Stimulated activated CD4-positive, alpha-beta T cell treated with anti-CD3 and anti-CD28 coated beads, TNF-alpha, amount 100 ng/mL, for 4 hours (primary cell): ENCODE results near the gene CDK4.
"Not testable (repeated sequence)": the region's sequence is repeated elsewhere in the genome, so short reads cannot be mapped to it uniquely, and the experiment has no call there.

Source experiments
- DNase-seq, 3 experiments: peaks; one replicate each; pipeline ENCODE4 v3.0.0-alpha.2; 2020; ENCODE audit warnings: low read depth in 3 of 3

CDK4 gene

GRCh38 chr12:57726151-57726883, 25.8 kb downstream of the CDK4 start:
- DNase-seq: no peak

GRCh38 chr12:57725851-57726150, 26.3 kb downstream of the CDK4 start:
- no peak for DNase-seq

DNA sequence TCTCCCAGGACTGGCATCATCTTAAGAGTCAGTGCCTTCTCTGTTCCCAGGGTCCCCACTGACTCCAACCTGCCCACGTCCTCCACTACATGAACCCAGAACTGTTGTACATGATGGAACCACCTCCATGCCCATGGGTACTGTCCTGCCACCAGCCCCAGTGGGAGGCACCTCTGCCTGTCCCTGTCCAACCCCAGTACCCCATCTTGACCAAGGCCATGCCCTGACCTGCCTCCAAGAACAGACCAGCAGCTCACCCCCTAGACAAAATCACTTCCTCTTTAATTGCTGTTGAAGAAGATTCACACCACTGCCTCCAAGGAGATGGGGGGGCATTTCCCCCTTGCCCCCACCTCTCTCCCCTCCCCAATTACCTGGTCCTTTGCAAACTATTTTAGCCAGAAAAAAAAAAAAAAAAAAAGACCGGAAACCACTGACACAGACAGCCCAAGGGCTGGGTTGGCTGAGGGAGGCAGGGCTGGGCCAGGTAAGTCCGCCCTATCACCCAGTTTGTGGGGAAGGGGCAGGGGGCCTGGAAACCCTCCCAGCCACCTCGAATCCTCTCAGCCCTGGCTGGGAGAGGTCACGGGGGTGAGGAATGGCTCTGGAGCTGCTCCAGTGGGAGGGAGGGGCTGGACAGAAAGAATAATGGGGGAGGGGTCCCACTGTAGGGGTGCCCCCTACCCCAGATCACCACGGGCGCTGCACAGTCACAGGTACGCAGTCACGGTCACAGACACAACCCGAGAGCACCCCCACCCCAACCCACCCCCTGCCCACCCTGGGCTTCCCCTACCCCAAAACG, 27.0 kb downstream of the CDK4 start:
- no peak for DNase-seq

DNA sequence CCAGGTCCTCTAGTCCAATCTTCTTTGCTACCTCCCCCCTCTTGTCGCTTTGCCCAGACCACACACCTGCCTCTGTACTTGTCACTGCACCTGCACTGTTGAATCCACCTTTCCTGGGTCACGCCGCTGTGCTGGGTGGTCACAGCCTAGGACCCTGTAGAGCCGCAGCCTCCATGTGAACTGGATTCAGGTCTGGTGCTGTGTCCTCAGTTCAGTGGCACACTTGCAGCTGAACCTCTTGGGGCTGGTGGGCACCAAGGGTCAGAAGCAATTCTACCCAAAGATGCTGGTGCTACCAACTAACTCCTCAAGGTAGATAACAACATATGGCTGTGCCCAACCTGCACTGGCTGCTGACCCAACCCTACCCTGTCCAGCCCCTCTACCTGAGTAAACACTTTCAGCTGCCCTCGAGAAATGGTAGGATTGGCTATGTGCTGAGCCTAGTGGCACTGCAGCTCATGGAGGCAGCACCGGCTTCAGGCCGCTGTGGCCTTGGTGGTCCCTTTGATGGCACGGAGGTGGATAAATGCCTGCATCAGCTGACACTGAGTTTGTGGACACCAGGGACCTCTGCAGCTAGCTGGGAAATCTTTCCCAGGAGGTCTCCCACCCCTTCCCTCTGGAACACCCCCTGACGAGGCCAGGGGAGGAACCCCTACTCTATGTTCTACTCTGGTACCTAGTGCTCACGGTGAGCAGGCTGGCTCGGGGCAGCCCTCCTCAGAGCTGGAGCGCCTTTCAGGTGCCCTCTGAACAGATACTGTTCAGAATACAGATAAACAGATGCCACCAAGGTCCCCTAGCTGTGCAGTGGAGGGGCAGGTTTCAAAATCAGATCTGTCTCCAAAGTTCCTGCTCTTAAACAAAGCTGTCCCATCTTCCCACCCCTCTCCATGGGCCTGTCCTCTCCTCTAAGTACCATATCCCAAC, 27.8 kb downstream of the CDK4 start:
- DNase-seq: no peak

DNA sequence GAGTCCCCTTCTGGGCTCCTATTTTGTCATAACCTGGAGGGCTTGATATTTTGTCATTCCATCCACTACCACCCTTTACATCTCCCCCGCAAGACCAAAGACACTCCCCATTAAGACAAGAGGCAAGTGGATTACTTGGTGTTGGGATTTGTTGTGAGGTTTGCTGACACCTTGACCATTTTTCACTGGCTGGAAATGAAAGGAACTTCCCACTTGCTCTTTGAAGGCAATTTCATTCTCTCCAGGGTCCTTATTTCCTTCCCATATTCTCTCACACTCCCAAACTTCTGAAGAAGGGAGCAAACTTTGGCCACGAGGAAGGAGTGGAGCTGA, 28.5 kb downstream of the CDK4 start:
- no peak for DNase-seq

DNA sequence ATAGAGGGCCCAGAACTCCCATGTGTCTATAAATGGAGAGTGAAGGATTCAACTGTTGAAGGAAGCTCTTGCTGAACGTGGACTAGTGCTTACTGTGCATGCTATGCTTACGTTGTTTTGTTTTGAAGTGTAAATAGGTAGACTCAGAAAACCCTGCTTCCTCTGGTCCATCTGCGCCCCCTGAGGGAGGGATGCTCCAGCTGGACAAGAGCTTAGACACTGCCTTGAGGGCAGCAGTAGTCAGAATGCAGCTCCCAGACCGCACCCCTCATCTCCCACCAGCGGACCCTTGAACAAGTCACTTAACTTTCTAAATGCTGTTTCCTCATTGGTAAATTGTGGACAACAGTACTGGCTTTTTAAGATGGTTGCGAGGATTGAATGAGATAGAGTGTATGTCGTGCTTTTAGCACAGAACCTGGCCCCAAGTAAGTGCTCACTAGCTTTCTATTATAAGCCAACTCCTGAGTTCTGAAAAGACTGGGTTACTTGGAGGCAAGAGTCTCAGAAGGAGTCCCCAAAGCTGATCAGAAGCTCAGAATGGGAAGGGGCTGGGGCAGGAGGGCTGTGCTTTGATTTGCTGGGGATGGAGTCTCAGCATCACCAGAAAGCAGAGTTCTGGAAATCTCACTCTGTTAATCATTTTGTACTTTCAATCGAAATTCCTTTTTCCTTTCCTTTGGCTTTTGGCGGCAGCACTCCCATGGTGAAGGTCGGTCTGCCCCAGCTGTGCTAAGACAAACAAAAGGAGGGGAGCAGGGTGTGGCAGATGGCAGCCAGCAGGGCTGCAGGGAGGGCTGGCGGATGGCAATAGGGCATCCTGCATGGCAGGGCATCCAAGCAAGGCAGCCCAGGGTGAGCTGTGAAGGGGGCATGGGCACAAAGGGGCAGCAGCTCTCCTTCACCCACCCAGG, 29.1 kb downstream of the CDK4 start:
- no peak for DNase-seq

DNA sequence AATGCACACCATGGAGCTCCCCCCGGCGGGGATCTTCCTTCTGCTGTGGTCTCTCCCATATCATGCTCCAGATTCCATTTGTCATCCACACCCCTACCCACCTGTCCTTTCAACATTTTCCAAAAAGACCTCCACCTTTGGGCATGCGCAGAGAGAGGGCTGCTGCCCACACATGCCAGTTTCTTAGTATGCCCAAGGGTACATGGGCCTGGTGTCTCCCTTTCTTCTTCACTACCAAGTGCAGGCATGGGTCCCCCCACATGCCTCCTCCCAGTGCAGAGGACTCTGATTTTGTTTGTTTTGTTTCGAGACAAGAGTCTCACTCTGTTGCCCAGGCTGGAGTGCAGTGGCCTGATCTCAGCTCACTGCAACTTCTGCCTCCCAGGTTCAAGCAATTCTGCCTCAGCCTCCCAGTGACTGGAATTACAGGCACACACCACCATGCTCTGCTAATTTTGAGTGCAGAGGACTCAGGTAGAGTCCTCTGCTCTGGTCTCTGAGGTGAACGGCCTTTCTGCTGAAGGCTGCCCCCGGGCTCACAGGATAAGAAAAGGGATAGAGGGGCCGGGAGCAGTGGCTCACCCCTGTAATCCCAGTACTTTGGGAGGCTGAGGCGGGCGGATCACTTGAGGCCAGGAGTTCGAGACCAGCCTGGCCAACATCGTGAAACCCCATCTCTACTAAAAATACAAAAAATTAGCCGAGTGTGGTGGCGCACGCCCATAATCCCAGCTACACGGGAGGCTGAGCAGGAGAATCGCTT, 30.1 kb downstream of the CDK4 start:
- DNase-seq: not testable (repeated sequence)

- no peak for DNase-seq
Observed at GRCh38 chr12:57720606-57721595, 31.2 kb downstream of the CDK4 start.

DNA sequence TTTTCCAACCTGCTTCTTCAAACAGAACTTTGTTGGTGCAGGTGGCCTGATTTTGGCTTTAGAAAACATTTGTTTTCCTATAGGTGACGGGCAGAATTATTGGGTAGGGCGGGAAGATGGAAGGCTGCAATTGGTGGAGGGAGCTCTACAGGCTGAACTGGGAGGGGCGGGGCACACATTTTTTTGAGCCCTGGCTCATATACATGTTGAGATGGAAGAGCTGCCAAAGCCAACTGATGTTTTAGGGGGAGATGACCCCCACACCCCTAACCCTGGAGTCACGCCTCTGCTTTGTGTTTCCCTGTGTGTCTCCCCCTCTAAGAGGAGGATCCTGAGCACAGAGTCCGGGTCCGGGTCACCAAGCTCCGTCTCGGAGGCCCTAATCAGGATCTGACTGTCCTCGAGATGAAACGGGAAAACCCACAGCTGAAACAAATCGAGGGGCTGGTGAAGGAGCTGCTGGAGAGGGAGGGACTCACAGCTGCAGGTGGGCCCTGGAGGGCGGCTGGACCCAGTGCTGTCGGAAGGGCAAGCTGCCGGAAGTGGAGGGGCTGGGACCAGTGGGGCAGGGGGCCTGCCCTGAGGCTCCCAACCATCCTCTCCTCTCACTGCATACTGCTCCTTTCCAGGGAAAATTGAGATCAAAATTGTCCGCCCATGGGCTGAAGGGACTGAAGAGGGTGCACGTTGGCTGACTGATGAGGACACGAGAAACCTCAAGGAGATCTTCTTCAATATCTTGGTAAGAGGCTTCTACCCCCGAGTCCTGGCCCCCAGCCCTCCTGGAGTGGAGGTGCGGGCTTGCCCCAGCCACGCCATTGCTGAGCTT, 32.1 kb downstream of the CDK4 start:
- no peak for DNase-seq

- no peak for DNase-seq
Observed at GRCh38 chr12:57718641-57719528, 33.2 kb downstream of the CDK4 start.

DNA sequence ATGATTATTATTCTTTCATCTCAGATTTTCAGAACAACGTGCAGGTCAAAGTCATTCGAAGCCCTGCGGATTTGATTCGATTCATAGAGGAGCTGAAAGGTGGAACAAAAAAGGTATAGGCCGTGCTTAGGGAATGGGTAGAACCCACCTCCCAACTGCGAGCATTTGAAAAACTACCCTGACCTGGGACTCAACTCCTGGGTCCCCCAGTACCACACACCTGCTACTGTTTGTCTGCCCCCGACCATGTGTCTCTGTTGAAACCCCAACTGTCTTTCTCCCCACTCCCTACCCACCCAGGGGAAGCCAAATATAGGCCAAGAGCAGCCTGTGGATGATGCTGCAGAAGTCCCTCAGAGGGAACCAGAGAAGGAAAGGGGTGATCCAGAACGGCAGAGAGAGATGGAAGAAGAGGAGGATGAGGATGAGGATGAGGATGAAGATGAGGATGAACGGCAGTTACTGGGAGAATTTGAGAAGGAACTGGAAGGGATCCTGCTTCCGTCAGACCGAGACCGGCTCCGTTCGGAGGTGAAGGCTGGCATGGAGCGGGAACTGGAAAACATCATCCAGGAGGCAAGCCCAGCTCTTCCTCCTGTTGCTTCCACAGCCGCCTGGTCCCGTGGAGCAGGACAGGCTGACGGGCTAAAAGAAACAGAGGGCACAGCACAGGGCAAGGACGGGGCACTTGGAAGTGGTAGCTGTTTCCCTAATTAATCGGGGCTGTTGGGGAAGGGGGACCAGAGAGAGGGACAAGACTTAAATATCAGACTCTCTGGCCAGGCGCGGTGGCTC, 34.1 kb downstream of the CDK4 start:
- no peak for DNase-seq

DNA sequence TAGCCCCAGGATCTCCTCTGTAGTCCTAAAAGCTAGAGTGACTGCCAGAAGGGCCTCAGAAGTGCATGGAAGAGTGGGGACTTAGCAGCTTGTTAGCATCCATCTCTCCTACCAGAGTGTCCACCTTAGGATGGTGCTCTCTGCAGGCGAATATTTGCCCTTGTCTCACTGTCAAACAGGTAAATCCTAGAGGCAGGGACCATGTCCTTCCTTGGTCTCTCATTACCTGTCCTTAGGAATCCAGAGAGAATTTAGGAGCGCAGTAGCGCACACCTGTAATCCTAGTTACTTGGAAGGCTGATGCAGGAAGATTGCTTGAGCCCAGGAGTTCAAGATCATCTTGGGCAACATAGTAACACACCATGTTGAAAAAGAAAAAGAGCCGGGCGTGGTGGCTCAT, 35.0 kb downstream of the CDK4 start:
- DNase-seq: no peak

DNA sequence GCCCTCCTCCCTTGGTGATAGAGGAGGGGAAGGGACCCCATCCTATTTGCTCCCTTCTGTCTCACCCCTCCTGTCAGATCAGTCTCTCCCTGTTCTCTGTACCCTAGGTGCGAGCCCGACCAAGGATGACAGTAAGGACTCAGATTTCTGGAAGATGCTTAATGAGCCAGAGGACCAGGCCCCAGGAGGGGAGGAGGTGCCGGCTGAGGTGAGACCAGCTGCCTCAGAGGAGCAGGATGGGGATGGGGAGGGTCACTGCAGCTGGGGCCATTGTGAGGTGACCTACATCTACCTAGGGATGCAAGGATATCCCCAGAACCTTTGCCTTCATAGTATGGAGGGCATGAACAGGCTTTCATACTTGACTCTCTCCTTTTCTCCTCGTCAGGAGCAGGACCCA, 35.8 kb downstream of the CDK4 start:
- no peak for DNase-seq

GRCh38 chr12:57715786-57716185, 36.3 kb downstream of the CDK4 start:
- no peak for DNase-seq

DNA sequence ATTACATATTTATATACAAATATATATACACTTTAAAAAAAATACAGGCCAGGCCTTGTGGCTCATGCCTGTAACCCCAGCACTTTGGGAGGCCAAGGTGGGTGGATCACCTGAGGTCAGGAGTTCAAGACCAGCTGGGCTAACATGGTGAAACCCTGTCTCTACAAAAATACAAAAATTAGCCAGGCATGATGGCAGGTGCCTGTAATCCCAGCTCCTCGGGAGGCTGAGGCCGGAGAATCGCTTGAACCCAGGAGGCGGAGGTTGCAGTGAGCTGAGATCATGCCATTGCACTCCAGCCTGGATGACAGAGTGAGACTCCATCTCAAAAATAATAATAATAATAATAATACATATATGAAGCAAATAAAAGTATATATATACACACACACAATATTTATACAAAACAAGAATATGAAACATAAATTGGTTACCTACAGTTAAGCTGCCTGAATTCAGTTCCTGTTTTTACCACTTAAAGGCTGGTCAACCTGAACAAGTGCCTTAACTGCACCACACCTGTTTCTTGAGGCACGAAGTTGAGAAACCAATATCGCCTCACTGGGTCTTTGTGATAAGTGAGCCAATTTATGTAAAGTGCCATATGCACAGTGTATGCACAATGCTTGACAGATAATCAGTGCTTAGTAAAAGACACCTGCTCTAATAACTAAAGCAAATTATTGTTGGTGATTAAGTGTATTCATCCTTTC, 36.9 kb downstream of the CDK4 start:
- DNase-seq: not testable (repeated sequence)

GRCh38 chr12:57713209-57713608, 38.9 kb downstream of the CDK4 start:
- DNase-seq: no peak
